Testis (tissue), 3 donors: Measurements from ENCODE around the gene CLDN4. TPM values are rescaled to one million over a fixed set of nuclear protein-coding genes. Genes with fewer than 3 reads are reported as not detected.

ENCODE experiments used
- DNase-seq: peaks from one replicate; pipeline ENCODE4 v3.0.0-alpha.2; 2019
- H3K27ac ChIP-seq, 2 donors: fragments of 200-600 bp; sonication (generic); one replicate each; pipeline ENCODE4 v1.5.1; 2019
- H3K27me3 ChIP-seq: fragments of 200-600 bp; sonication (generic); one replicate; pipeline ENCODE4 v1.5.1; 2019
- H3K36me3 ChIP-seq: fragments of 200-600 bp; sonication (generic); one replicate; pipeline ENCODE4 v1.5.1; 2017; ENCODE audit warnings: low read depth; ENCODE audit errors: missing control alignments
- H3K4me1 ChIP-seq: fragments of 200-600 bp; sonication (generic); one replicate; pipeline ENCODE4 v1.5.1; 2019
- H3K4me3 ChIP-seq, 2 donors: fragments of 200-600 bp; sonication (generic); one replicate each; pipeline ENCODE4 v1.5.1; 2017 to 2019
- H3K9me3 ChIP-seq: fragments of 200-600 bp; sonication (generic); one replicate; pipeline ENCODE4 v1.5.1; 2017
- CTCF ChIP-seq, 3 experiments: fragments of 450-650 bp in 2 of 3; fragments of 200-600 bp in 1 of 3; sonication (generic) in 1 of 3; IDR thresholded peaks; one replicate each; pipeline ENCODE4 v1.5.1; 2016 to 2019; ENCODE audit warnings: antibody characterized with exemption in 3 of 3, mild to moderate bottlenecking in 2 of 3, moderate library complexity in 1 of 3
- POLR2A ChIP-seq: fragments of 450-650 bp; IDR thresholded peaks from one replicate; pipeline ENCODE4 v1.6.1; 2017; ENCODE audit warnings: antibody characterized with exemption, mild to moderate bottlenecking, moderate library complexity
- WGBS, 2 donors: methylation state at CpG; one replicate each; pipeline ENCODE4 v1.1.5; 2018; 5-methylcytosine and 5-hydroxymethylcytosine counted together
- intact Hi-C: fragments of 100-400 bp; cut with DNase I; formaldehyde crosslinking; loops from one replicate; pipeline ENCODE4 v1.15.1; 2023; ENCODE audit warnings: low total_unique reads
- polyA plus RNA-seq: library from polyadenylated mRNA; stranded (reverse); fragments of 350-450 nt; fragmentation: Illumina TruSeq; extraction: RNeasy Lipid Tissue Mini Kit (QIAGEN cat#74804); gene quantifications from one replicate; pipeline ENCODE4 v1.2.3, GENCODE V29; 2014; ENCODE audit warnings: low read depth, low replicate concordance; ENCODE audit not compliant: insufficient read depth
- total RNA-seq, 2 donors: library from RNA; depleted of rRNA; stranded (reverse); fragments of >200 nt; gene quantifications; one replicate each; pipeline ENCODE4 v1.2.3, GENCODE V29; 2016

CLDN4 gene
- total and polyA plus RNA-seq, 3 donors from 2014 or later = 0.93 to 4.3 (median 0.94) TPM

- WGBS, 2 donors = 70 to 74% methylated on average over 10 of the region's 10 CpGs
- DNase-seq = no peak
- H3K4me1 ChIP-seq = no peaks in the 10 kb centered on the region
- H3K4me3 ChIP-seq = no peak overlapping the region
- H3K27me3 ChIP-seq = no peaks in the 10 kb centered on the region
- intact Hi-C loops = no loop called here
- TF ChIP-seq CTCF (IDR thresholded peaks at IDR 0.05) (no peak), POLR2A (no peak)
- no peaks in the 10 kb centered on the region for H3K9me3 ChIP-seq
- no peak overlapping the region for H3K27ac ChIP-seq
- no peaks in the 10 kb centered on the region for H3K36me3 ChIP-seq
These were observed 31.3 kb upstream of the CLDN4 start for GRCh38 chr7:73799282-73800141.

GRCh38 chr7:73801577-73801976 is 29.2 kb upstream of the CLDN4 start:
- 49 to 73% methylated on average over 1 of the region's 1 CpG for WGBS, 2 donors
- Histone ChIP-seq H3K36me3 (no peaks in the 10 kb centered on the region), H3K4me1 (no peaks in the 10 kb centered on the region), H3K27me3 (no peaks in the 10 kb centered on the region), H3K9me3 (no peaks in the 10 kb centered on the region), H3K4me3 (no peak overlapping the region), H3K27ac (no peak overlapping the region)
- no peak for DNase-seq
- TF ChIP-seq POLR2A (no peak), CTCF (IDR thresholded peaks at IDR 0.05) (no peak)
- intact Hi-C loops = no loop called here

GRCh38 chr7:73802459-73802858 is 28.3 kb upstream of the CLDN4 start:
- Histone ChIP-seq H3K4me3 (no peak overlapping the region), H3K4me1 (no peaks in the 10 kb centered on the region), H3K9me3 (no peaks in the 10 kb centered on the region), H3K36me3 (no peaks in the 10 kb centered on the region), H3K27ac (no peak overlapping the region), H3K27me3 (no peaks in the 10 kb centered on the region)
- intact Hi-C loops = no loop called here
- DNase-seq = no peak
- WGBS, 2 donors = 65 to 77% methylated on average over 4 of the region's 4 CpGs
- TF ChIP-seq CTCF (IDR thresholded peaks at IDR 0.05) (no peak), POLR2A (no peak)

- WGBS, 2 donors = 82 to 92% methylated on average over 19 to 21 of the region's 21 CpGs
- intact Hi-C loops = no loop called here
- no peaks in the 10 kb centered on the region for H3K4me1 ChIP-seq
- DNase-seq = no peak
- H3K27ac ChIP-seq = no peak overlapping the region
- no peaks in the 10 kb centered on the region for H3K27me3 ChIP-seq
- TF ChIP-seq CTCF (IDR thresholded peaks at IDR 0.05) (no peak), POLR2A (no peak)
- no peaks in the 10 kb centered on the region for H3K36me3 ChIP-seq
- H3K4me3 ChIP-seq = no peak overlapping the region
- no peaks in the 10 kb centered on the region for H3K9me3 ChIP-seq
These were observed 21.3 kb upstream of the CLDN4 start for GRCh38 chr7:73809467-73809951.

- no peaks in the 10 kb centered on the region for H3K4me1 ChIP-seq
- 52 to 64% methylated on average over 3 to 4 of the region's 4 CpGs for WGBS, 2 donors
- H3K27ac ChIP-seq = no peak overlapping the region
- H3K9me3 ChIP-seq = no peaks in the 10 kb centered on the region
- no peak for DNase-seq
- no peaks in the 10 kb centered on the region for H3K36me3 ChIP-seq
- no peak for TF ChIP-seq CTCF (IDR thresholded peaks at IDR 0.05)
- no peak for TF ChIP-seq POLR2A
- no peaks in the 10 kb centered on the region for H3K27me3 ChIP-seq
- intact Hi-C loops = no loop called here
- no peak overlapping the region for H3K4me3 ChIP-seq
These were observed 19.8 kb upstream of the CLDN4 start for GRCh38 chr7:73810998-73811360.
